BLaER1 treated with 17β-estradiol and CSF1 and Interleukin-3, amounts not matched to agents 10 nM and 100 nM (cell line): ENCODE measurements around the gene TWNK.
"Not testable (repeated sequence)": the region's sequence is repeated elsewhere in the genome, so short reads cannot be mapped to it uniquely, and the experiment has no call there.

Source experiments
- H3K27ac ChIP-seq, 11 experiments: shearing (Covaris generic); formaldehyde crosslinking; 2 replicates each; pipeline ENCODE4 v1.8.1; 2022
- H3K27me3 ChIP-seq, 11 experiments: shearing (Covaris generic); formaldehyde crosslinking; 2 replicates each; pipeline ENCODE4 v1.8.1; 2022
- H3K36me3 ChIP-seq, 11 experiments: shearing (Covaris generic); formaldehyde crosslinking; 2 replicates each; pipeline ENCODE4 v1.8.1; 2022
- H3K4me1 ChIP-seq, 10 experiments: shearing (Covaris generic); formaldehyde crosslinking; 2 replicates each; pipeline ENCODE4 v1.8.1; 2022
- H3K4me2 ChIP-seq, 11 experiments: shearing (Covaris generic); formaldehyde crosslinking; 2 replicates each; pipeline ENCODE4 v1.8.1; 2022
- H3K4me3 ChIP-seq, 10 experiments: shearing (Covaris generic); formaldehyde crosslinking; 2 replicates each; pipeline ENCODE4 v1.8.1; 2022
- H3K9ac ChIP-seq, 11 experiments: shearing (Covaris generic); formaldehyde crosslinking; 2 replicates each; pipeline ENCODE4 v1.8.1; 2022
- H3K9me3 ChIP-seq, 11 experiments: shearing (Covaris generic); formaldehyde crosslinking; replicated peaks in 1 of 11; 2 replicates each; pipeline ENCODE4 v1.8.1; 2022
- H4K20me1 ChIP-seq, 11 experiments: shearing (Covaris generic); formaldehyde crosslinking; 2 replicates each; pipeline ENCODE4 v1.8.1; 2022
- Cebpa-rat ChIP-seq, 11 experiments: shearing (Covaris generic); IDR thresholded peaks; 2 replicates each; pipeline ENCODE4 v1.8.1; 2022

Gene TWNK

DNA sequence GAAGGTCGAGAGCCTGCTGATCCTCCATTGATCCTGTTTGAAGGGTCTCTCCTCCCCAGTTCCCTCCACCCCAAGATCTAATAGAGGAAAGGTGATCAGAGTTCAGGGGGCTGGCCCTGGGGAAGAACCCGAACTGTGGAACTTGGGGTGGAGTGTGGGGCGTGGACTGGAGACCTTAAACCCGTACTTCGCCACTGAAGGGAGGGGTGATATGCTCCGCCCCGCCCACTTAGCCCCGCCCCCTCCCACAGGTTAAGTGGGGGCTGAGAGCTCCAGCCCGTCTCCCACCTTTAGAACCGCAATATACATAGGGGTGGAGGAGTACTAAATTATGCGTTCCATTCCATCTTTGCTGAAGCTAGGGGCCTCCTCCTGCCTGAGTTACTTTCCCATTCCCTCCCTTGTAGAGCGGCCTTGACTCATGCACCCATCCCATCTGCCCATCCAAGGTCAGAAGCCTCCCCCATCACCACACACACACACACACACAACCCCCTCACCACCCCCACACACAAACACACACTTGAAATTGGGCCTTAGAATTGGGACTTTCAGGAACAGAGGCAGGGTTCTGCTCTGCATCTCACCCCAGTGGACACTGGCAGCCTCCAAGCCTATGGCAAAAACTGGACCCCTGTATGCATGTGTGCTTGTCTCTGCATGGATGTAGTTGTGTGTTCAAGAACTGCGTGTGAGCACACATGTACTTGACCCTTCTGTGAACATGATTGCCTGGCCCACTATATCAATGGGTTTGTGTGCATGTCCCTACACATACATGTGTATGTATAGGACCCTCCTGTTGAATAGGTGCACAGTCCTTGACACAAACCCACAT is 17.0 kb upstream of the TWNK start:
- H3K27me3 ChIP-seq, result peaks cover 0 to 12% (median 0%) of the 10 kb centered on the region in 11 experiments; a peak in 8 of 22 replicates
- no peaks in the 10 kb centered on the region for H3K9me3 ChIP-seq
- peaks cover 0 to 12% (median 0%) of the 10 kb centered on the region in 11 experiments; a peak in 3 of 22 replicates for H4K20me1 ChIP-seq
- H3K27ac ChIP-seq, result no peak overlapping the region
- peak overlapping the region; percentile 96 to 100 (median 99) for H3K4me2 ChIP-seq
- TF ChIP-seq Cebpa-rat (IDR thresholded peaks at IDR 0.05), result no peak
- H3K4me3 ChIP-seq, result peak overlapping the region; percentile 56 to 75 (median 66)
- H3K36me3 ChIP-seq, result peaks cover 5 to 20% (median 16%) of the 10 kb centered on the region in 11 experiments; a peak in 18 of 22 replicates
- peak overlapping the region in 9 of 11 experiments; percentile 56 to 80 (median 72); a peak in 14 of 22 replicates for H3K9ac ChIP-seq
- H3K4me1 ChIP-seq, result peaks cover 10 to 18% (median 13%) of the 10 kb centered on the region in 10 experiments

DNA sequence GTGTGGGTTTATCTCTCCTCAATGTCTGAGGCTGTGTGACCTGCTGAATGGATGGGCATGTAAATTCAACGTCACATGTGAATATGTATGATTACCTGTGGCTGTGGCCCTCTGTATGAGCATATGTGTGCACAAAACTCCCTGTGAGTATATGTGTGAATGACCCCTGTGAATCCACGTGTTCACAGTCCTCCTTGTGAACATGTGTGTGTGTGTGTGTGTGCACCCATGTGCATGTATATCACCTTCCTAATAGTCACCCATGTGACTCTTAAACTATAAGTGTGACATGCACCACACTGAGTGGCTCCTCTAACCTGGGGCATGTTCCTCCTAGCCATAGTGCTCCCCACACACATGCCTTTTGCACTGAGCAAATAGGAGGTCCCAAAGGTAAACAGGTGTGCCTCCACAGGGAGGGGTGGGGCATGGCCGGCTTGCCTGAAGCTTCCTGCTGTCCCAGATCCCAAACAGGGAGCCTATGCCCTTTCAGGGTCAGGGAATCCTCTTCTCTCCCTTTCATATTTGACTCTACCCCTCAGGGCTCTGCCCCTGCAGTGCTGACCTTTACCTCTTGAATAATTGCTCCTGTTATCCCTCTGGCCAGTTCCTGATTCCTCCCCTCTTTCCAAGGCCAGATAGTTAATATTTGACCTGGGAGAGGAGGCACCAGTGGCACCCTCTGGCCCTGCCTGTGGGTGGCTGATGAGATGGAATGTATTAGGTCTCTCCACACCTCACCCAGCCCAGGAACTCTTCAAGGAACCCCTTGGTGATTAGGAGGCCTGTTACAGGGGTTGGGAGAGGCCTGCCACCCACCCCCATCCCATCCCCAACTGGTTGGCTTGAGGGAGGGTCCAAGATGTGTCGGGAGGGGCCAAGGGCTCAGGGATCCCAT is 16.2 kb upstream of the TWNK start:
- Histone ChIP-seq H3K4me1 (peaks cover 10 to 18% (median 13%) of the 10 kb centered on the region in 10 experiments), H4K20me1 (peaks cover 0 to 12% (median 0%) of the 10 kb centered on the region in 11 experiments; a peak in 3 of 22 replicates), H3K9ac (no peak overlapping the region), H3K27ac (no peak overlapping the region), H3K36me3 (peaks cover 0 to 12% (median 8%) of the 10 kb centered on the region in 11 experiments; a peak in 11 of 22 replicates), H3K27me3 (peaks cover 0 to 12% (median 0%) of the 10 kb centered on the region in 11 experiments; a peak in 8 of 22 replicates), H3K4me3 (no peak overlapping the region), H3K4me2 (no peak overlapping the region), H3K9me3 (no peaks in the 10 kb centered on the region)
- TF ChIP-seq Cebpa-rat (IDR thresholded peaks at IDR 0.05), result no peak

DNA sequence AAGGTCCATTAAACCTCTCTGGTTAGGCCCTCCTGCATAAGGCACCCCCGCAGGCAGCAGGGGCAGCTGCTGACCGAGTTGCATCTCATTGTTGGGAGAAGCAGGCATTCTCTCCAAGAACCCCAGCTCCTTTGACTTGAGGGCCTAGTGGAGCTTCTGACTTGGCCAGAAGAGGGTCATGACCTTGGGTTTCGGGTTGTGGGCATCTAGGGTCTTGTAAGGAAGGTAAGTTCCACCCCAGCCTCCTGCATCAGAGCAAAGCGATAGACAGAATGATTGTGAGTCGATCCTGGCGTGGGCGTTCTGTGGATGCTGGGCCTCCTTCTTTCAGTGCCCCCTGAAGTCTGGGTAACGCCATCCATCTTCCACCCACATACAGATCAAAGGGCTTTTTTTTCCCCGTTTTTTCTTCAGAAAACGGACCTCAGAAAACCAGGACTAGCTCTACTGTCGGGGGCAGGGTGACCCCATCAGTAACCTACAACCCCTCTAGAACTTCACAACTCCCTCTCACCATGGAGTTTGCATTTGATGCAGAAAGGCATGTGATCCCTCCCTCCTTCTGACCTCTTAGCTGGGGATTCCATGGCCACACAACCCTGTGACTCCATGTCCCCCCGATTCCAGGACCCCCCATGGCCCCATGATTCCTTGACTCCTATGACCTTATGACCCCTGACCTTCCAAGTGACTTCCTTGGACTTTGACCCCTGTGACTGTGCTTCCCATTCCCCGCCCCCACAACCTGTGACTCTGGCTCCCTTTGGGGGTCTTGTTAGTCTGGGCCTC is 15.0 kb upstream of the TWNK start:
- peaks cover 10 to 18% (median 13%) of the 10 kb centered on the region in 10 experiments for H3K4me1 ChIP-seq
- H3K9ac ChIP-seq, result no peak overlapping the region
- no peak for TF ChIP-seq Cebpa-rat (IDR thresholded peaks at IDR 0.05)
- H3K4me2 ChIP-seq, result no peak overlapping the region
- H3K36me3 ChIP-seq, result peaks cover 0 to under 1% (median 0%) of the 10 kb centered on the region in 11 experiments; a peak in 1 of 22 replicates
- no peak overlapping the region for H3K27ac ChIP-seq
- no peaks in the 10 kb centered on the region for H3K9me3 ChIP-seq
- peaks cover 0 to 12% (median 0%) of the 10 kb centered on the region in 11 experiments; a peak in 3 of 22 replicates for H4K20me1 ChIP-seq
- H3K27me3 ChIP-seq, result peaks cover 0 to 12% (median 0%) of the 10 kb centered on the region in 11 experiments; a peak in 8 of 22 replicates
- H3K4me3 ChIP-seq, result no peak overlapping the region

DNA sequence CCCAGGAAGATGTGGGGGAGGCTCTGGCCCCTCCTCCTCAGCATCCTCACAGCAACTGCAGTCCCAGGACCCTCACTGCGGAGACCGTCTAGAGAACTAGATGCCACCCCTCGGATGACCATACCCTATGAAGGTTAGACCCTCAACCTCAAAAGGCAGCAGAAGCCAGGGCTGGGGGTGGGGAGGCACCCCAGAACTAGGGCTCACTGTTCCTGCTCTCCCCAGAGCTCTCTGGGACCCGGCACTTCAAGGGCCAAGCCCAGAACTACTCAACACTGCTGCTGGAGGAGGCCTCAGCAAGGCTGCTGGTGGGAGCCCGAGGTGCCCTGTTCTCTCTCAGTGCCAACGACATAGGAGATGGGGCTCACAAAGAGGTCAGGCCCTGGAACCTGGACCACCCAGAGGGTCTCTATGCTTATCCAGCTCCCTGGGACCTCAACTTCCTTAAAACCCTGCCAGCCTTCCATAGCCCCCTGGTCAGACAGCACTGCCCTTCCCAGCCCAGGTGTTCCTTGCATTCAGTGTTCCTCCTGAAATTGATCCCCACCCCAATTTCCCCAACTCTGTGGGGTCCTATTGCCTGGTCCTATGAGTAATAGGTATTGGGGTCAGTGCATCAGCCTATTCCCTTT is 14.3 kb upstream of the TWNK start:
- Histone ChIP-seq H3K36me3 (peaks cover 0 to 7% (median 0%) of the 10 kb centered on the region in 11 experiments; a peak in 5 of 22 replicates), H3K4me2 (no peak overlapping the region), H4K20me1 (peaks cover 0 to 15% (median 0%) of the 10 kb centered on the region in 11 experiments; a peak in 3 of 22 replicates), H3K27ac (no peak overlapping the region), H3K9ac (no peak overlapping the region), H3K27me3 (peaks cover 0 to 12% (median 0%) of the 10 kb centered on the region in 11 experiments; a peak in 8 of 22 replicates), H3K4me1 (peaks cover 10 to 16% (median 13%) of the 10 kb centered on the region in 10 experiments), H3K9me3 (no peaks in the 10 kb centered on the region), H3K4me3 (no peak overlapping the region)
- no peak for TF ChIP-seq Cebpa-rat (IDR thresholded peaks at IDR 0.05)

DNA sequence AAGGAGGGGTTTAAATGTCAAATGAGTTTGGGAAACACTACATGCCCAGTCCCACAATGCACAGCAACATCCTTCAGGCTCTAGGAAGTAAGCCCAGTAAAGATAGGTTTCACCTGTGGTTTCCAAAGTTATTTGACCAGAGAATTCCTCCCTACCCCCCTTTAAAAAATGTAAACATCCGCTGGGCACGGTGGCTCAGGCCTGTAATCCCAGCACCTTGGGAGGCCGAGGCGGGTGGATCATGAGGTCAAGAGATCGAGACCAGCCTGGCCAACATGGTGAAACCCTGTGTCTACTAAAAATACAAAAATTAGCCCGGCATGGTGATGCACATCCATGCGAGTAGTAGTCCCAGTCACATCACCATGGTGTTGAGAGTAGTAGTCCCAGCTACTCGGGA is 11.9 kb upstream of the TWNK start:
- peaks cover 14 to 30% (median 21%) of the 10 kb centered on the region in 11 experiments for H3K36me3 ChIP-seq
- not testable (repeated sequence) for H3K4me2 ChIP-seq, H3K4me1 ChIP-seq, H3K27ac ChIP-seq, H3K9ac ChIP-seq, H3K9me3 ChIP-seq, H3K4me3 ChIP-seq, H3K27me3 ChIP-seq
- peaks cover 0 to 15% (median 0%) of the 10 kb centered on the region in 11 experiments; a peak in 4 of 22 replicates for H4K20me1 ChIP-seq

DNA sequence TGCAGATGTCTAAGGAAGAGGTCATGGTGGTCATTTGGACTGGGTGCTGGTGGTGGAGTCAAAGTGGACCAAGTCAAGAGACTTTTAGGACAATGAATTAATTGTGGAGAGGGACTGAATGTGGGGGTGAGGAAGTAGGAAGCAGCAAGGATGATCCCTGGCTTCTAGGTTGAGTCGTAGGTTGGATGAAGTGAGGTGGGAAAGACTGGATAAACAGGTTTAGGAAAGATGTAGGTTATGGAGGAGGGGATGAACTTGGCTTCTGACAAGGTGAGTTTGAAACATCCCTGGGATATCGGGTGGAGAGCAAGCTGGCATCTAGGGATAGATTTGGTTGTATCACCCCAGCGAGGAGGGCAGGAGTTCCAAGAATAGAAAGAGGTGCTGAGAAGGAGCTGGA is 10.4 kb upstream of the TWNK start:
- H3K9ac ChIP-seq, result no peak overlapping the region
- no peak for TF ChIP-seq Cebpa-rat (IDR thresholded peaks at IDR 0.05)
- no peak overlapping the region for H3K4me3 ChIP-seq
- H3K27me3 ChIP-seq, result no peaks in the 10 kb centered on the region
- H3K36me3 ChIP-seq, result peaks cover 26 to 45% (median 34%) of the 10 kb centered on the region in 11 experiments
- H3K4me2 ChIP-seq, result no peak overlapping the region
- H4K20me1 ChIP-seq, result peaks cover 0 to 9% (median 0%) of the 10 kb centered on the region in 11 experiments; a peak in 4 of 22 replicates
- H3K9me3 ChIP-seq, result no peaks in the 10 kb centered on the region
- no peaks in the 10 kb centered on the region for H3K4me1 ChIP-seq
- H3K27ac ChIP-seq, result no peak overlapping the region

DNA sequence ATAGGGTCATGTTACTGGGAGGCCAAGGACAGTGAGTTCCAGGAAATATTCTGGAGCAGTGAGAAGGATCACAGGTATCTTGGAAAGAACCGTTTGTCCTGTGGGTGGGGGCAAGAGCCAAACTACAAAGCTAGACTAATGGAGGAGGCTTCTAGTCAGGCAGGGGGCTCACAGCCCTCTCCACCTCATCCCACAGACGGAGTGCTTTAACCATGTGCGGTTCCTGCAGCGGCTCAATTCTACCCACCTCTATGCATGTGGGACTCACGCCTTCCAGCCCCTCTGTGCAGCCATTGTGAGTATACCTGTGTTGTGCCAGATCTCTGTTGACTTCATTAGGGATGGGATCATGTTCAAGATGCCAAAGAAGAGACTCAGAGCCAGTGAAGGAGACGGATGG is 9.9 kb upstream of the TWNK start:
- no peaks in the 10 kb centered on the region for H3K4me1 ChIP-seq
- no peak overlapping the region for H3K4me3 ChIP-seq
- no peaks in the 10 kb centered on the region for H3K9me3 ChIP-seq
- H3K27me3 ChIP-seq, result no peaks in the 10 kb centered on the region
- H3K36me3 ChIP-seq, result peaks cover 27 to 50% (median 40%) of the 10 kb centered on the region in 11 experiments
- H4K20me1 ChIP-seq, result peaks cover 0 to 9% (median 0%) of the 10 kb centered on the region in 11 experiments; a peak in 3 of 22 replicates
- H3K9ac ChIP-seq, result no peak overlapping the region
- no peak overlapping the region for H3K4me2 ChIP-seq
- no peak overlapping the region for H3K27ac ChIP-seq
- no peak for TF ChIP-seq Cebpa-rat (IDR thresholded peaks at IDR 0.05)
